SK-N-SH treated with all-trans-retinoic acid at 6 μM for 48 hours (cell line): Measurements from ENCODE around the gene SHISA4.

Experiments
- ATAC-seq: fragments of 200-7000 bp; cut with Tn5 transposase; 3 replicates; pipeline ENCODE4 v1.9.1; 2020; ENCODE audit warnings: mild to moderate bottlenecking, moderate library complexity
- ARNTL ChIP-seq: fragments of 450-650 bp; formaldehyde crosslinking; IDR thresholded peaks from 2 replicates; pipeline ENCODE4 v1.5.0; 2020; ENCODE audit warnings: low read depth, mild to moderate bottlenecking, moderate library complexity, borderline replicate concordance
- BACH2 ChIP-seq: fragments of 250-450 bp; sonication (Bioruptor Pico); IDR thresholded peaks from 2 replicates; pipeline ENCODE4 v1.9.0; 2021; ENCODE audit warnings: mild to moderate bottlenecking, borderline replicate concordance
- CREB5 ChIP-seq: fragments of 250-450 bp; sonication (Bioruptor Pico); IDR thresholded peaks from 2 replicates; pipeline ENCODE4 v1.5.1; 2020; ENCODE audit warnings: low read depth, mild to moderate bottlenecking, moderate library complexity
- CSDC2 ChIP-seq: fragments of 250-450 bp; sonication (Bioruptor Pico); IDR thresholded peaks from 2 replicates; pipeline ENCODE4 v1.5.0; 2020; ENCODE audit warnings: mild to moderate bottlenecking, moderate library complexity
- CSRNP3 ChIP-seq: fragments of 250-450 bp; sonication (Bioruptor Pico); IDR thresholded peaks from 2 replicates; pipeline ENCODE4 v1.5.1; 2021; ENCODE audit warnings: mild to moderate bottlenecking, moderate library complexity
- ESRRG ChIP-seq: fragments of 250-450 bp; sonication (Bioruptor Pico); IDR thresholded peaks from 2 replicates; pipeline ENCODE4 v1.6.1; 2021; ENCODE audit warnings: mild to moderate bottlenecking
- GLIS3 ChIP-seq: fragments of 250-450 bp; sonication (Bioruptor Pico); IDR thresholded peaks from 2 replicates; pipeline ENCODE4 v1.5.0; 2020; ENCODE audit warnings: mild to moderate bottlenecking, moderate library complexity
- ISL1 ChIP-seq: fragments of 250-450 bp; sonication (Bioruptor Pico); IDR thresholded peaks from 2 replicates; pipeline ENCODE4 v2.1.2; 2022; ENCODE audit warnings: mild to moderate bottlenecking, moderate library complexity
- OSR1 ChIP-seq: fragments of 250-450 bp; sonication (Bioruptor Pico); IDR thresholded peaks from 2 replicates; pipeline ENCODE4 v1.8.0; 2022; ENCODE audit warnings: moderate library complexity, mild to moderate bottlenecking, inconsistent platforms
- PATZ1 ChIP-seq: fragments of 250-450 bp; sonication (Bioruptor Pico); IDR thresholded peaks from 2 replicates; pipeline ENCODE4 v1.8.0; 2020; ENCODE audit warnings: mild to moderate bottlenecking, moderate library complexity, borderline replicate concordance
- POU6F1 ChIP-seq: fragments of 250-450 bp; sonication (Bioruptor Pico); IDR thresholded peaks from 2 replicates; pipeline ENCODE4 v1.8.0; 2021; ENCODE audit warnings: low read depth, mild to moderate bottlenecking, moderate library complexity, borderline replicate concordance
- PPARA ChIP-seq: fragments of 250-450 bp; sonication (Bioruptor Pico); IDR thresholded peaks from 2 replicates; pipeline ENCODE4 v1.5.0; 2020; ENCODE audit warnings: mild to moderate bottlenecking, borderline replicate concordance
- RARB ChIP-seq: fragments of 250-450 bp; sonication (Bioruptor Pico); IDR thresholded peaks from 2 replicates; pipeline ENCODE4 v1.8.0; 2021; ENCODE audit warnings: mild to moderate bottlenecking, moderate library complexity
- TCF4 ChIP-seq: fragments of 250-450 bp; sonication (Bioruptor Pico); IDR thresholded peaks from 2 replicates; pipeline ENCODE4 v1.8.0; 2021; ENCODE audit warnings: mild to moderate bottlenecking, moderate library complexity, borderline replicate concordance
- TOX ChIP-seq: fragments of 250-450 bp; sonication (Bioruptor Pico); IDR thresholded peaks from 2 replicates; pipeline ENCODE4 v1.8.0; 2021; ENCODE audit warnings: mild to moderate bottlenecking, moderate library complexity, borderline replicate concordance
- TSHZ2 ChIP-seq: fragments of 250-450 bp; sonication (Bioruptor Pico); IDR thresholded peaks from 2 replicates; pipeline ENCODE4 v1.5.0; 2020; ENCODE audit warnings: mild to moderate bottlenecking, moderate library complexity
- ZC3H10 ChIP-seq: fragments of 250-450 bp; sonication (Bioruptor Pico); IDR thresholded peaks from 2 replicates; pipeline ENCODE4 v1.5.1; 2021; ENCODE audit warnings: mild to moderate bottlenecking, moderate library complexity
- ZFP3 ChIP-seq: fragments of 250-450 bp; sonication (Bioruptor Pico); IDR thresholded peaks from 2 replicates; pipeline ENCODE4 v1.5.0; 2020; ENCODE audit warnings: mild to moderate bottlenecking, moderate library complexity
- ZFP30 ChIP-seq: fragments of 450-650 bp; formaldehyde crosslinking; IDR thresholded peaks from 2 replicates; pipeline ENCODE4 v1.5.0; 2022; ENCODE audit warnings: mild to moderate bottlenecking, moderate library complexity
- ZNF565 ChIP-seq: fragments of 450-650 bp; formaldehyde crosslinking; conservative IDR thresholded peaks from 2 replicates; pipeline ENCODE4 v1.5.0; 2020; ENCODE audit warnings: low read depth, mild to moderate bottlenecking, moderate library complexity
- ZNF70 ChIP-seq: fragments of 450-650 bp; formaldehyde crosslinking; IDR thresholded peaks from 2 replicates; pipeline ENCODE4 v1.5.0; 2020; ENCODE audit warnings: mild to moderate bottlenecking, moderate library complexity
- ZNF8 ChIP-seq: fragments of 450-650 bp; formaldehyde crosslinking; IDR thresholded peaks from 2 replicates; pipeline ENCODE4 v1.5.0; 2020; ENCODE audit warnings: mild to moderate bottlenecking, moderate library complexity

SHISA4 gene

GRCh38 chr1:201895913-201896807, 7.5 kb downstream of the SHISA4 start:
- ATAC-seq, result peak; percentile 93
- TF ChIP-seq CSRNP3 (CRISPR knock-in tag), result no peak
- no peak for TF ChIP-seq TOX (CRISPR knock-in tag)
- TF ChIP-seq ZNF70 (CRISPR knock-in tag), result no peak
- TF ChIP-seq ZFP30 (CRISPR knock-in tag), result no peak
- TF ChIP-seq PPARA (CRISPR knock-in tag), result no peak
- no peak for TF ChIP-seq ZC3H10 (CRISPR knock-in tag)
- TF ChIP-seq ZFP3 (CRISPR knock-in tag), result no peak
- no peak for TF ChIP-seq OSR1 (CRISPR knock-in tag)
- no peak for TF ChIP-seq RARB (CRISPR knock-in tag)
- TF ChIP-seq GLIS3 (CRISPR knock-in tag), result no peak
- TF ChIP-seq CSDC2 (CRISPR knock-in tag), result no peak
- TF ChIP-seq ZNF565 (CRISPR knock-in tag), result no peak
- TF ChIP-seq TCF4 (CRISPR knock-in tag), result no peak
- no peak for TF ChIP-seq PATZ1 (CRISPR knock-in tag)
- no peak for TF ChIP-seq POU6F1
- TF ChIP-seq TSHZ2, result no peak
- no peak for TF ChIP-seq BACH2 (CRISPR knock-in tag)

GRCh38 chr1:201896951-201897391, 8.3 kb downstream of the SHISA4 start:
- peak; percentile 52 for ATAC-seq
- no peak for TF ChIP-seq ZNF565 (CRISPR knock-in tag)
- no peak for TF ChIP-seq ESRRG
- TF ChIP-seq TCF4 (CRISPR knock-in tag), result no peak
- TF ChIP-seq PATZ1 (CRISPR knock-in tag), result no peak
- TF ChIP-seq PPARA (CRISPR knock-in tag), result no peak
- no peak for TF ChIP-seq TSHZ2
- no peak for TF ChIP-seq BACH2 (CRISPR knock-in tag)
- no peak for TF ChIP-seq TOX (CRISPR knock-in tag)
- TF ChIP-seq ARNTL (CRISPR knock-in tag), result no peak
- TF ChIP-seq POU6F1, result no peak
- TF ChIP-seq CREB5, result no peak
- TF ChIP-seq RARB (CRISPR knock-in tag), result no peak
- no peak for TF ChIP-seq ISL1 (CRISPR knock-in tag)
- no peak for TF ChIP-seq ZNF8
